Suprapubic skin (tissue), 3 donors: ENCODE results near the gene CDH11.

ENCODE experiments used
- CTCF ChIP-seq, 2 donors: fragments of 200-600 bp in 1 of 2; fragments of 450-650 bp in 1 of 2; sonication (generic) in 1 of 2; IDR thresholded peaks; one replicate each; pipeline ENCODE4 v1.5.1; 2016 to 2019; ENCODE audit warnings: antibody characterized with exemption in 2 of 2, mild to moderate bottlenecking in 1 of 2, moderate library complexity in 1 of 2
- EP300 ChIP-seq: sonication (generic); formaldehyde crosslinking; IDR thresholded peaks from one replicate; pipeline ENCODE4 v1.6.1; 2017; ENCODE audit warnings: antibody characterized with exemption

GRCh38 chr16:65071433-65072311 lies 50.2 kb downstream of the CDH11 start:
- TF ChIP-seq CTCF (IDR thresholded peaks at IDR 0.05): no peak
- TF ChIP-seq EP300: no peak
